K562 (cell line): ENCODE results near the gene C15orf62.

Experiments
- HMG20A ChIP-seq: fragments of 450-650 bp; formaldehyde crosslinking; conservative IDR thresholded peaks from 2 replicates; pipeline ENCODE4 v1.4.0; 2020; ENCODE audit warnings: mild to moderate bottlenecking, mixed read lengths
- MCM3 ChIP-seq: fragments of 450-650 bp; IDR thresholded peaks from 2 replicates; pipeline ENCODE4 v1.6.1; 2016
- MTA2 ChIP-seq: fragments of 450-650 bp; IDR thresholded peaks from 2 replicates; pipeline ENCODE4 v1.6.1; 2016; ENCODE audit warnings: low read depth
- MTA3 ChIP-seq: fragments of 450-650 bp; formaldehyde crosslinking; IDR thresholded peaks from 2 replicates; pipeline ENCODE4 v1.6.1; 2017; ENCODE audit warnings: mild to moderate bottlenecking, borderline replicate concordance
- NFRKB ChIP-seq: fragments of 450-650 bp; IDR thresholded peaks from 2 replicates; pipeline ENCODE4 v1.6.1; 2016; ENCODE audit warnings: low read depth
- ZNF143 ChIP-seq: sonication (generic); formaldehyde crosslinking; IDR thresholded peaks from 2 replicates; pipeline ENCODE4 v1.9.0; 2022; ENCODE audit warnings: mild to moderate bottlenecking, missing genetic modification reagents
- TF ChIP-seq, protein P1 (sequence below): fragments of 250-450 bp; sonication (Bioruptor Pico); IDR thresholded peaks from 2 replicates; pipeline ENCODE4 v1.5.0; 2021
- TF ChIP-seq, protein P2 (sequence below): fragments of 450-650 bp; formaldehyde crosslinking; IDR thresholded peaks from 2 replicates; pipeline ENCODE4 v1.4.0; 2020; ENCODE audit warnings: mild to moderate bottlenecking, moderate library complexity

DNA sequence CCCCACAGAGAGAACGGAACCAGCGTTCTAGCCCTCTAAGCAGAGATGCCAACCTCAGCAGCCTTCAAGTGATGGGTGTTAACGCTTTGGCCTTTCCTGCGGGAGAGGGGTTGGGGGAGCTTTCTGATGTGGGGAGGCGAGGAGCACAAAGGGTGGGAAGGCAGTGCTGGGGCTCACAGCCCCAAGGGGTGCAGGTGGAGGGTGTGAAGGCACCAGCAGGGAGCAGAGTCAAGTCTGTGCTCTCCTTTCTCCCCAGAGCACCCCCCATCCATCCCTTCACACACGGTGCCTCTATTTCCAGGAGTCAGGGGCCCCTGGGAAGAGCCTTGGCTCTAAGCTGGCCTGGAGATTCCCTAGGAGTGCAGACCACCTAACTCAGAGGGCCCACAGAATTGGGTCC lies 4.1 kb downstream of the C15orf62 start:
- TF ChIP-seq, protein P1, sequence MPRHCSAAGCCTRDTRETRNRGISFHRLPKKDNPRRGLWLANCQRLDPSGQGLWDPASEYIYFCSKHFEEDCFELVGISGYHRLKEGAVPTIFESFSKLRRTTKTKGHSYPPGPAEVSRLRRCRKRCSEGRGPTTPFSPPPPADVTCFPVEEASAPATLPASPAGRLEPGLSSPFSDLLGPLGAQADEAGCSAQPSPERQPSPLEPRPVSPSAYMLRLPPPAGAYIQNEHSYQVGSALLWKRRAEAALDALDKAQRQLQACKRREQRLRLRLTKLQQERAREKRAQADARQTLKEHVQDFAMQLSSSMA, result no peak
- TF ChIP-seq ZNF143 (CRISPR knock-in tag) (no peak), MTA3 (no peak), MCM3 (no peak), NFRKB (no peak), MTA2 (no peak), HMG20A (no peak)
- TF ChIP-seq, protein P2, sequence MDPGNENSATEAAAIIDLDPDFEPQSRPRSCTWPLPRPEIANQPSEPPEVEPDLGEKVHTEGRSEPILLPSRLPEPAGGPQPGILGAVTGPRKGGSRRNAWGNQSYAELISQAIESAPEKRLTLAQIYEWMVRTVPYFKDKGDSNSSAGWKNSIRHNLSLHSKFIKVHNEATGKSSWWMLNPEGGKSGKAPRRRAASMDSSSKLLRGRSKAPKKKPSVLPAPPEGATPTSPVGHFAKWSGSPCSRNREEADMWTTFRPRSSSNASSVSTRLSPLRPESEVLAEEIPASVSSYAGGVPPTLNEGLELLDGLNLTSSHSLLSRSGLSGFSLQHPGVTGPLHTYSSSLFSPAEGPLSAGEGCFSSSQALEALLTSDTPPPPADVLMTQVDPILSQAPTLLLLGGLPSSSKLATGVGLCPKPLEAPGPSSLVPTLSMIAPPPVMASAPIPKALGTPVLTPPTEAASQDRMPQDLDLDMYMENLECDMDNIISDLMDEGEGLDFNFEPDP (CRISPR knock-in tag), result no peak
